MM.1S (cell line): Measurements from ENCODE around the gene BARD1.

Source experiments
- CTCF ChIP-seq: fragments of 300-600 bp; sonication (generic); IDR thresholded peaks from 2 replicates; pipeline ENCODE4 v1.5.1; 2016; ENCODE audit warnings: antibody characterized with exemption, low read length, mixed read lengths
- EZH2phosphoT487 ChIP-seq: fragments of 300-600 bp; sonication (generic); IDR thresholded peaks from 2 replicates; pipeline ENCODE4 v1.6.1; 2018; ENCODE audit warnings: antibody characterized with exemption, low read length

GRCh38 chr2:214807653-214808052 is 1.8 kb downstream of the BARD1 start:
- no peak for TF ChIP-seq EZH2phosphoT487
- TF ChIP-seq CTCF: no peak
